Measurements from ENCODE around the gene GUCY2F. TPM values are rescaled to one million over a fixed set of nuclear protein-coding genes. Genes with fewer than 3 reads are reported as not detected.

Gene GUCY2F
- polyA plus RNA-seq, 1 donor (not counting 4 experiments of a cell fraction or from before 2014, with no cell fraction given), result not detected

- no peaks in the 10 kb centered on the region for H3K36me3 ChIP-seq (ENCODE audit: control insufficient read depth in 2 of 2, extremely low read depth in 1 of 2, insufficient read depth in 2 of 2, low read length in 2 of 2)
- H3K9me3 ChIP-seq (ENCODE audit: control insufficient read depth, low read depth, low read length), result no peaks in the 10 kb centered on the region
- no peaks in the 10 kb centered on the region for H4K20me1 ChIP-seq (ENCODE audit: control insufficient read depth, extremely low read depth, insufficient read depth, low read length)
- H3K9me1 ChIP-seq (ENCODE audit: control insufficient read depth, extremely low read depth, insufficient read depth, low read length), result no peaks in the 10 kb centered on the region
- H2AFZ ChIP-seq (ENCODE audit: control insufficient read depth, low read length), result no peak overlapping the region
- no peak overlapping the region for H3K4me3 ChIP-seq (ENCODE audit: control insufficient read depth in 2 of 3, extremely low read depth in 1 of 3, insufficient read depth in 2 of 3, low read depth in 1 of 3, low read length in 3 of 3)
- dilution Hi-C loops (cut with MboI; ENCODE audit: extremely low pct_ligation_motif_present, low sequenced_read_pairs), result no loop called here
- H3K27me3 ChIP-seq (ENCODE audit: control insufficient read depth, extremely low read depth, insufficient read depth, low read length), result peaks cover 5% of the 10 kb centered on the region
- no peak overlapping the region for H3K4me2 ChIP-seq (ENCODE audit: control insufficient read depth, extremely low read depth, insufficient read depth, low read depth, low read length)
- peaks cover 9% of the 10 kb centered on the region for H3K4me1 ChIP-seq (ENCODE audit: control insufficient read depth, extremely low read depth, insufficient read depth, low read length)
- FAIRE-seq (peak; percentile 32), DNase-seq (ENCODE audit: low read depth, low spot score) (no peak)
- no peaks in the 10 kb centered on the region for H3K79me2 ChIP-seq (ENCODE audit: control insufficient read depth, insufficient read depth, low read length)
- H3K9ac ChIP-seq (ENCODE audit: control insufficient read depth, extremely low read depth, insufficient read depth, low read length), result no peak overlapping the region
- H3K27ac ChIP-seq (ENCODE audit: control insufficient read depth, insufficient read depth, low read length), result no peak overlapping the region
- TF ChIP-seq, protein P1, sequence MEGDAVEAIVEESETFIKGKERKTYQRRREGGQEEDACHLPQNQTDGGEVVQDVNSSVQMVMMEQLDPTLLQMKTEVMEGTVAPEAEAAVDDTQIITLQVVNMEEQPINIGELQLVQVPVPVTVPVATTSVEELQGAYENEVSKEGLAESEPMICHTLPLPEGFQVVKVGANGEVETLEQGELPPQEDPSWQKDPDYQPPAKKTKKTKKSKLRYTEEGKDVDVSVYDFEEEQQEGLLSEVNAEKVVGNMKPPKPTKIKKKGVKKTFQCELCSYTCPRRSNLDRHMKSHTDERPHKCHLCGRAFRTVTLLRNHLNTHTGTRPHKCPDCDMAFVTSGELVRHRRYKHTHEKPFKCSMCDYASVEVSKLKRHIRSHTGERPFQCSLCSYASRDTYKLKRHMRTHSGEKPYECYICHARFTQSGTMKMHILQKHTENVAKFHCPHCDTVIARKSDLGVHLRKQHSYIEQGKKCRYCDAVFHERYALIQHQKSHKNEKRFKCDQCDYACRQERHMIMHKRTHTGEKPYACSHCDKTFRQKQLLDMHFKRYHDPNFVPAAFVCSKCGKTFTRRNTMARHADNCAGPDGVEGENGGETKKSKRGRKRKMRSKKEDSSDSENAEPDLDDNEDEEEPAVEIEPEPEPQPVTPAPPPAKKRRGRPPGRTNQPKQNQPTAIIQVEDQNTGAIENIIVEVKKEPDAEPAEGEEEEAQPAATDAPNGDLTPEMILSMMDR (optimal IDR thresholded peaks at IDR 0.05 in 1 of 3, IDR thresholded peaks at IDR 0.05 in 1 of 3, conservative IDR thresholded peaks at IDR 0.05 in 1 of 3; ENCODE audit: extremely low read depth in 1 of 3, insufficient read depth in 2 of 3, low read length in 3 of 3), result no peak
- TF ChIP-seq EZH2 (IDR thresholded peaks at IDR 0.05; ENCODE audit: low read length), result no peak
Measured at GRCh38 chrX:109352066-109352588, 129.8 kb downstream of the GUCY2F start.

DNA sequence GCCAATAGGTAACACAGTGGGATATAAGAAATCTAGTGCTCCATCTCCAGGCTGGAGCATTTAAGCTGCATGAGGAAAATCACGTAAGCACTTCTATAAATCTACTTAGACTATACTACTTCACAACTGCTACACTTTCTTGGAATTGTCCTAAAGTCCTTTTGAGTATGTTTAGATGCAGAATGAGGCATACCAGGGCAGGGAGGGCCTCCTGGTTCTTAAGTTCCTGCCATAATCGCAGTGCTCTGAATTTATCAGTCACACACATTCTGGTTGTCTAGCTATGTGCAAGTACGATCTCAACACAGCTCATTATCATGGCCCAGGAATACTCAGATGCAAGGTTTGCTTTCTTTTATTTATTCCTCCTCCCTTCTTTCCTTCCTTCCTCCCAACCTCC is 130.3 kb downstream of the GUCY2F start:
- no peaks in the 10 kb centered on the region for H3K79me2 ChIP-seq (ENCODE audit: control insufficient read depth, insufficient read depth, low read length)
- H3K4me3 ChIP-seq (ENCODE audit: control insufficient read depth in 2 of 3, extremely low read depth in 1 of 3, insufficient read depth in 2 of 3, low read depth in 1 of 3, low read length in 3 of 3), result no peak overlapping the region
- H3K27ac ChIP-seq (ENCODE audit: control insufficient read depth, insufficient read depth, low read length), result no peak overlapping the region
- peaks cover 10% of the 10 kb centered on the region for H3K4me1 ChIP-seq (ENCODE audit: control insufficient read depth, extremely low read depth, insufficient read depth, low read length)
- H3K36me3 ChIP-seq (ENCODE audit: control insufficient read depth in 2 of 2, extremely low read depth in 1 of 2, insufficient read depth in 2 of 2, low read length in 2 of 2), result no peaks in the 10 kb centered on the region
- H3K9me3 ChIP-seq (ENCODE audit: control insufficient read depth, low read depth, low read length), result no peaks in the 10 kb centered on the region
- dilution Hi-C loops (cut with MboI; ENCODE audit: extremely low pct_ligation_motif_present, low sequenced_read_pairs), result no loop called here
- no peak overlapping the region for H3K9ac ChIP-seq (ENCODE audit: control insufficient read depth, extremely low read depth, insufficient read depth, low read length)
- H3K27me3 ChIP-seq (ENCODE audit: control insufficient read depth, extremely low read depth, insufficient read depth, low read length), result peaks cover 4% of the 10 kb centered on the region
- FAIRE-seq (no peak), DNase-seq (ENCODE audit: low read depth, low spot score) (no peak)
- no peaks in the 10 kb centered on the region for H4K20me1 ChIP-seq (ENCODE audit: control insufficient read depth, extremely low read depth, insufficient read depth, low read length)
- TF ChIP-seq EZH2 (IDR thresholded peaks at IDR 0.05; ENCODE audit: low read length), result no peak
- H3K4me2 ChIP-seq (ENCODE audit: control insufficient read depth, extremely low read depth, insufficient read depth, low read depth, low read length), result no peak overlapping the region
- H2AFZ ChIP-seq (ENCODE audit: control insufficient read depth, low read length), result no peak overlapping the region
- H3K9me1 ChIP-seq (ENCODE audit: control insufficient read depth, extremely low read depth, insufficient read depth, low read length), result no peaks in the 10 kb centered on the region

DNA sequence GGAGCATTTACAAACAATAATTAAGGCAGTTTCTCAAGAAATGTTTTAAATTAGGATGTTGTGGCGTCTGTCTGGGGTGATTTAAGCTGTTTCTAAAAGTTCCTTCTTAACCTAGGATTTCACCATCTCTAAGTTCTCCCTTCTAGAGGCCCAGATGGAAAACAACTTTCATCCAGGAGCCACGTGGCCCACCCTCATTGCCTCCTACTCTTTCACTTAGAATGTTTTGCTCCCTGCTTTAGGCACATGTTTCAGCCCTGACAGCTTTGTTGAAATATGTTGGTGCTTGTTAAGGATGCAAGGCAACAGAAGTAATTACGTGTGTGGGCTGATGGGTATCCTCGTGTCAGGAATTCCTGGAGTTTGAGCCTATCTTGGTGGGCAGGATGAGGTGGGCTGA is 131.3 kb downstream of the GUCY2F start:
- H3K36me3 ChIP-seq (ENCODE audit: control insufficient read depth in 2 of 2, extremely low read depth in 1 of 2, insufficient read depth in 2 of 2, low read length in 2 of 2), result no peaks in the 10 kb centered on the region
- no peaks in the 10 kb centered on the region for H4K20me1 ChIP-seq (ENCODE audit: control insufficient read depth, extremely low read depth, insufficient read depth, low read length)
- H3K27ac ChIP-seq (ENCODE audit: control insufficient read depth, insufficient read depth, low read length), result no peak overlapping the region
- no peak overlapping the region for H3K4me2 ChIP-seq (ENCODE audit: control insufficient read depth, extremely low read depth, insufficient read depth, low read depth, low read length)
- H3K27me3 ChIP-seq (ENCODE audit: control insufficient read depth, extremely low read depth, insufficient read depth, low read length), result peaks cover 4% of the 10 kb centered on the region
- no peak overlapping the region for H3K9ac ChIP-seq (ENCODE audit: control insufficient read depth, extremely low read depth, insufficient read depth, low read length)
- no peak for TF ChIP-seq EZH2 (IDR thresholded peaks at IDR 0.05; ENCODE audit: low read length)
- TF ChIP-seq, protein P1 (optimal IDR thresholded peaks at IDR 0.05 in 1 of 3, IDR thresholded peaks at IDR 0.05 in 1 of 3, conservative IDR thresholded peaks at IDR 0.05 in 1 of 3; ENCODE audit: extremely low read depth in 1 of 3, insufficient read depth in 2 of 3, low read length in 3 of 3), result no peak
- no peak overlapping the region for H2AFZ ChIP-seq (ENCODE audit: control insufficient read depth, low read length)
- dilution Hi-C loops (cut with MboI; ENCODE audit: extremely low pct_ligation_motif_present, low sequenced_read_pairs), result no loop called here
- FAIRE-seq (no peak), DNase-seq (ENCODE audit: low read depth, low spot score) (no peak)
- no peaks in the 10 kb centered on the region for H3K79me2 ChIP-seq (ENCODE audit: control insufficient read depth, insufficient read depth, low read length)
- H3K4me1 ChIP-seq (ENCODE audit: control insufficient read depth, extremely low read depth, insufficient read depth, low read length), result peaks cover 10% of the 10 kb centered on the region
- no peaks in the 10 kb centered on the region for H3K9me3 ChIP-seq (ENCODE audit: control insufficient read depth, low read depth, low read length)
- H3K4me3 ChIP-seq (ENCODE audit: control insufficient read depth in 2 of 3, extremely low read depth in 1 of 3, insufficient read depth in 2 of 3, low read depth in 1 of 3, low read length in 3 of 3), result no peak overlapping the region
- no peaks in the 10 kb centered on the region for H3K9me1 ChIP-seq (ENCODE audit: control insufficient read depth, extremely low read depth, insufficient read depth, low read length)

All from keratinocyte (primary cell).